WTC11 (cell line): ENCODE data around the gene SLC19A2. TPM values are rescaled to one million over a fixed set of nuclear protein-coding genes. Genes with fewer than 3 reads are reported as not detected.

Experiments used
- ATAC-seq: fragments of 200-7000 bp; cut with Tn5 transposase; 2 replicates; pipeline ENCODE4 v1.10.0; 2021; ENCODE audit warnings: mild to moderate bottlenecking, moderate library complexity
- CTCF ChIA-PET: fragments of 300-600 bp; sonication (Branson Sonifier 250); formaldehyde crosslinking; loops from one replicate; lab custom pipeline; 2021; ENCODE audit warnings: antibody characterized with exemption; lab: Charles Lee
- POLR2A ChIA-PET: fragments of 350-600 bp; sonication (Branson Sonifier 250); formaldehyde crosslinking; loops from one replicate; lab custom pipeline; 2021; ENCODE audit warnings: antibody characterized with exemption; lab: Charles Lee
- DNase-seq: peaks from one replicate; pipeline ENCODE4 v3.0.0; 2021; ENCODE audit warnings: low spot score
- H3K27ac Mint-ChIP-seq: 2 replicates; pipeline ENCODE4 v1.8.0; 2021; ENCODE audit warnings: mixed read lengths
- H3K27me3 Mint-ChIP-seq: 2 replicates; pipeline ENCODE4 v1.8.0; 2021; ENCODE audit warnings: low read depth, mild to moderate bottlenecking, moderate library complexity, mixed read lengths
- H3K36me3 Mint-ChIP-seq: 2 replicates; pipeline ENCODE4 v1.8.0; 2021; ENCODE audit warnings: mixed read lengths
- H3K4me1 Mint-ChIP-seq: 2 replicates; pipeline ENCODE4 v1.8.0; 2022; ENCODE audit warnings: mixed read lengths
- H3K4me3 Mint-ChIP-seq: 2 replicates; pipeline ENCODE4 v1.8.0; 2021; ENCODE audit warnings: mild to moderate bottlenecking, moderate library complexity, mixed read lengths
- H3K9me3 Mint-ChIP-seq: 2 replicates; pipeline ENCODE4 v1.8.0; 2021; ENCODE audit warnings: mixed read lengths
- ARID4B ChIP-seq: sonication (generic); formaldehyde crosslinking; IDR thresholded peaks from 2 replicates; pipeline ENCODE4 v1.8.0; 2023; ENCODE audit warnings: missing genetic modification reagents, mild to moderate bottlenecking, borderline replicate concordance
- E2F4 ChIP-seq: sonication (generic); formaldehyde crosslinking; IDR thresholded peaks from 2 replicates; pipeline ENCODE4 v1.8.1; 2022; ENCODE audit warnings: low read depth, mild to moderate bottlenecking, moderate library complexity, missing genetic modification reagents, borderline replicate concordance
- GRHL2 ChIP-seq: fragments of 250-450 bp; sonication (Bioruptor Pico); IDR thresholded peaks from 2 replicates; pipeline ENCODE4 v1.8.0; 2022; ENCODE audit warnings: mild to moderate bottlenecking, moderate library complexity; ENCODE audit not compliant: insufficient replicate concordance, severe bottlenecking
- HMGA2 ChIP-seq: fragments of 250-450 bp; sonication (Bioruptor Pico); IDR thresholded peaks from 2 replicates; pipeline ENCODE4 v1.4.0; 2021; ENCODE audit warnings: mild to moderate bottlenecking, moderate library complexity
- MYBL2 ChIP-seq: sonication (generic); formaldehyde crosslinking; IDR thresholded peaks from 2 replicates; pipeline ENCODE4 v1.8.1; 2023; ENCODE audit warnings: mild to moderate bottlenecking, moderate library complexity, missing genetic modification reagents
- NR2C2 ChIP-seq: sonication (generic); formaldehyde crosslinking; IDR thresholded peaks from 2 replicates; pipeline ENCODE4 v1.8.0; 2022; ENCODE audit warnings: mild to moderate bottlenecking, missing genetic modification reagents
- SMAD3 ChIP-seq: sonication (generic); formaldehyde crosslinking; IDR thresholded peaks from 2 replicates; pipeline ENCODE4 v1.8.0; 2022; ENCODE audit warnings: missing genetic modification reagents, mild to moderate bottlenecking, borderline replicate concordance
- TCF7 ChIP-seq: sonication (generic); formaldehyde crosslinking; IDR thresholded peaks from 2 replicates; pipeline ENCODE4 v1.8.0; 2022; ENCODE audit warnings: mild to moderate bottlenecking, low read depth, missing genetic modification reagents, moderate library complexity
- TEAD4 ChIP-seq: sonication (generic); formaldehyde crosslinking; IDR thresholded peaks from 2 replicates; pipeline ENCODE4 v1.8.0; 2022; ENCODE audit warnings: mild to moderate bottlenecking, missing genetic modification reagents
- ZBTB21 ChIP-seq: sonication (generic); formaldehyde crosslinking; IDR thresholded peaks from 2 replicates; pipeline ENCODE4 v1.8.1; 2023; ENCODE audit warnings: mild to moderate bottlenecking, missing genetic modification reagents, borderline replicate concordance
- ZNF138 ChIP-seq: sonication (generic); formaldehyde crosslinking; conservative IDR thresholded peaks from 2 replicates; pipeline ENCODE4 v1.8.1; 2022; ENCODE audit warnings: mild to moderate bottlenecking, moderate library complexity, missing genetic modification reagents
- ZNF317 ChIP-seq: sonication (generic); formaldehyde crosslinking; IDR thresholded peaks from 2 replicates; pipeline ENCODE4 v1.8.1; 2023; ENCODE audit warnings: low read depth, mild to moderate bottlenecking, moderate library complexity, missing genetic modification reagents, borderline replicate concordance
- ZNF423 ChIP-seq: fragments of 250-450 bp; sonication (Bioruptor Pico); IDR thresholded peaks from 2 replicates; pipeline ENCODE4 v2.1.2; 2022; ENCODE audit warnings: mild to moderate bottlenecking, moderate library complexity
- total RNA-seq: library from RNA; stranded (reverse); gene quantifications from 3 replicates; pipeline ENCODE4 v1.2.3, GENCODE V29; 2021
- TF ChIP-seq, protein P1 (sequence below): fragments of 250-450 bp; sonication (Bioruptor Pico); IDR thresholded peaks from 2 replicates; pipeline ENCODE4 v1.9.0; 2021; ENCODE audit warnings: moderate library complexity, mild to moderate bottlenecking, inconsistent platforms, borderline replicate concordance
- TF ChIP-seq, protein P2 (sequence below): sonication (generic); formaldehyde crosslinking; IDR thresholded peaks from 2 replicates; pipeline ENCODE4 v1.8.0; 2022; ENCODE audit warnings: mild to moderate bottlenecking, missing genetic modification reagents
- TF ChIP-seq, protein P3 (sequence below): sonication (generic); formaldehyde crosslinking; IDR thresholded peaks from 2 replicates; pipeline ENCODE4 v1.8.1; 2022; ENCODE audit warnings: mild to moderate bottlenecking, missing genetic modification reagents, moderate library complexity, borderline replicate concordance
- TF ChIP-seq, protein P4 (sequence below): fragments of 250-450 bp; sonication (Bioruptor Pico); IDR thresholded peaks from 2 replicates; pipeline ENCODE4 v1.9.0; 2021; ENCODE audit warnings: mild to moderate bottlenecking
- TF ChIP-seq, protein P5 (sequence below): sonication (generic); formaldehyde crosslinking; IDR thresholded peaks from 2 replicates; pipeline ENCODE4 v1.8.1; 2023; ENCODE audit warnings: mild to moderate bottlenecking, missing genetic modification reagents, moderate library complexity
- TF ChIP-seq, protein P6 (sequence below): sonication (generic); formaldehyde crosslinking; IDR thresholded peaks from 2 replicates; pipeline ENCODE4 v1.8.0; 2022; ENCODE audit warnings: mild to moderate bottlenecking, missing genetic modification reagents

The SLC19A2 gene
- total RNA-seq, 1 experiment from 2014 or later, result 15.8 TPM

DNA sequence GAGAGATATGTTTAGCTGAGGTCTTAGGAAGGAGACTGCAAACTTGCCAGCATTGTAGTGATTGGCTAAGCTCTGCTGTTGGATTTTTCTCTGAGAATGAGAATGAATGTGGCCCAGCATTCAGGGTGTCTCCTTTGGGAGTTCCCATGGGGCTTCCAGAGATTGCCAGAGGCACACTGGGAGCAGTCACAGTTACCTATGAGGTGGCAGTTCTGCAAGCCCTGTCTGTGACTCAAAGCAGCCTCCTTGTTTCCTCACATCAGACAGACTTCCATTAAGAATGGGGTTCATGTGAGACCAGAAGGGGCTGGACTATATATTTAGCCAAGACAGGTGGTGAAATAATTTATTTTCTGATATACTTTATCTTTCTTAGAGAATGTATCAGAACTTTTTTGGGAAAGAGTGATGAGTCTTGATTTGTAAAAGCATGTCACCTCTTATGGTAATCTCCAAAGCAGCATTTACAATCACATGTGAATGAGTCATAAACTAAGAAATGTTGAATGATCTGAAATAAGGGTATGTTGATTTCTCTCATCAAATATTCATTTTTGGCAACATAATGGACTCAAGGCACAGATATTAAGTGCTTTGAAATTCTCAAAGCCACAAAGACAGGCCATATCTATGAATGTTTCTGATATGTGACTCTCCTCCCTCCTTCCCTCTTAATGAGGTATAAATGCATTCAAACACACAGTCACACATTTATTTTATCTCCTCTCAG, 9.5 kb upstream of the SLC19A2 start:
- ChIA-PET POLR2A (no interaction called here), CTCF (no interaction called here)
- Mint-ChIP-seq H3K27ac (no peak overlapping the region), H3K4me3 (no peak overlapping the region), H3K27me3 (no peaks in the 10 kb centered on the region), H3K4me1 (no peaks in the 10 kb centered on the region), H3K36me3 (no peaks in the 10 kb centered on the region), H3K9me3 (peaks cover 5% of the 10 kb centered on the region)
- ATAC-seq (no peak), DNase-seq (no peak)
- no peak for TF ChIP-seq ZNF317 (CRISPR knock-in tag)
- TF ChIP-seq ZNF138 (CRISPR knock-in tag), result no peak
- TF ChIP-seq SMAD3 (CRISPR knock-in tag), result no peak
- TF ChIP-seq NR2C2 (CRISPR knock-in tag), result no peak

GRCh38 chr1:169494343-169494742, 8.6 kb upstream of the SLC19A2 start:
- H3K4me3 Mint-ChIP-seq, result no peak overlapping the region
- H3K27ac Mint-ChIP-seq, result no peak overlapping the region
- no peaks in the 10 kb centered on the region for H3K27me3 Mint-ChIP-seq
- ChIA-PET CTCF (interaction anchor here (0.7 kb wide), 2 partner anchors 92 to 1691 kb away, joined by 4 read pairs; no protein-coding TSS in a partner anchor), POLR2A (no interaction called here)
- no peaks in the 10 kb centered on the region for H3K4me1 Mint-ChIP-seq
- TF ChIP-seq, protein P1, sequence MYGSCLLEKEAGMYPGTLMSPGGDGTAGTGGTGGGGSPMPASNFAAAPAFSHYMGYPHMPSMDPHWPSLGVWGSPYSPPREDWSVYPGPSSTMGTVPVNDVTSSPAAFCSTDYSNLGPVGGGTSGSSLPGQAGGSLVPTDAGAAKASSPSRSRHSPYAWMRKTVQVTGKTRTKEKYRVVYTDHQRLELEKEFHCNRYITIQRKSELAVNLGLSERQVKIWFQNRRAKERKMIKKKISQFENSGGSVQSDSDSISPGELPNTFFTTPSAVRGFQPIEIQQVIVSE (CRISPR knock-in tag), result no peak
- TF ChIP-seq ZNF423 (CRISPR knock-in tag), result no peak
- TF ChIP-seq E2F4 (CRISPR knock-in tag), result no peak
- TF ChIP-seq, protein P2, sequence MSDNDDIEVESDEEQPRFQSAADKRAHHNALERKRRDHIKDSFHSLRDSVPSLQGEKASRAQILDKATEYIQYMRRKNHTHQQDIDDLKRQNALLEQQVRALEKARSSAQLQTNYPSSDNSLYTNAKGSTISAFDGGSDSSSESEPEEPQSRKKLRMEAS (CRISPR knock-in tag), result no peak
- peaks cover 5% of the 10 kb centered on the region for H3K9me3 Mint-ChIP-seq
- ATAC-seq (no peak), DNase-seq (no peak)
- H3K36me3 Mint-ChIP-seq, result no peaks in the 10 kb centered on the region

DNA sequence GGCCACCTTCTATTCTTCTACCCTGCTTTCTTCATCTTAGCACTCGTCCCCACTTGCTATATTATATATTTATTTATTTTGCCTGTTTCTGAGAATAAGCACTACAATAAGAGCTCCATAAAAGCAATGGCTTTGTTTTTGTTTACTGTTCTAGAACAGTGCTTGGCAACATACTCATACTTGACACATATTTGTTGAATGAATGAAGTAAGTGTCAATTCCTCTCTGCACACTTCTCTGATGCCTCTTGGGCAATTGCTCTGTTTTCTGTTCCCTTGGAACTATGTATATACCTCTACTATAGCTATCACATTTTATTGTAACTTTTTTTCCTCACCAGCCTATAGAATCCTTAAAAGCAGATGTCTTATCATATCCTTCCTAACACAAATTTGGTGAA, 7.5 kb upstream of the SLC19A2 start:
- DNase-seq (no peak), ATAC-seq (no peak)
- Mint-ChIP-seq H3K27ac (no peak overlapping the region), H3K4me1 (peaks cover 1% of the 10 kb centered on the region), H3K36me3 (no peaks in the 10 kb centered on the region), H3K27me3 (no peaks in the 10 kb centered on the region), H3K9me3 (peaks cover 1% of the 10 kb centered on the region; the same call in 1 of the 2 replicates), H3K4me3 (no peak overlapping the region)
- CTCF ChIA-PET, result no interaction called here
- POLR2A ChIA-PET, result no interaction called here
- no peak for TF ChIP-seq ZNF423 (CRISPR knock-in tag)
- TF ChIP-seq, protein P3, sequence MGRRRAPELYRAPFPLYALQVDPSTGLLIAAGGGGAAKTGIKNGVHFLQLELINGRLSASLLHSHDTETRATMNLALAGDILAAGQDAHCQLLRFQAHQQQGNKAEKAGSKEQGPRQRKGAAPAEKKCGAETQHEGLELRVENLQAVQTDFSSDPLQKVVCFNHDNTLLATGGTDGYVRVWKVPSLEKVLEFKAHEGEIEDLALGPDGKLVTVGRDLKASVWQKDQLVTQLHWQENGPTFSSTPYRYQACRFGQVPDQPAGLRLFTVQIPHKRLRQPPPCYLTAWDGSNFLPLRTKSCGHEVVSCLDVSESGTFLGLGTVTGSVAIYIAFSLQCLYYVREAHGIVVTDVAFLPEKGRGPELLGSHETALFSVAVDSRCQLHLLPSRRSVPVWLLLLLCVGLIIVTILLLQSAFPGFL, result no peak
- no peak for TF ChIP-seq SMAD3 (CRISPR knock-in tag)
- TF ChIP-seq, protein P4, sequence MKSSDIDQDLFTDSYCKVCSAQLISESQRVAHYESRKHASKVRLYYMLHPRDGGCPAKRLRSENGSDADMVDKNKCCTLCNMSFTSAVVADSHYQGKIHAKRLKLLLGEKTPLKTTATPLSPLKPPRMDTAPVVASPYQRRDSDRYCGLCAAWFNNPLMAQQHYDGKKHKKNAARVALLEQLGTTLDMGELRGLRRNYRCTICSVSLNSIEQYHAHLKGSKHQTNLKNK (CRISPR knock-in tag), result no peak
- TF ChIP-seq, protein P5, sequence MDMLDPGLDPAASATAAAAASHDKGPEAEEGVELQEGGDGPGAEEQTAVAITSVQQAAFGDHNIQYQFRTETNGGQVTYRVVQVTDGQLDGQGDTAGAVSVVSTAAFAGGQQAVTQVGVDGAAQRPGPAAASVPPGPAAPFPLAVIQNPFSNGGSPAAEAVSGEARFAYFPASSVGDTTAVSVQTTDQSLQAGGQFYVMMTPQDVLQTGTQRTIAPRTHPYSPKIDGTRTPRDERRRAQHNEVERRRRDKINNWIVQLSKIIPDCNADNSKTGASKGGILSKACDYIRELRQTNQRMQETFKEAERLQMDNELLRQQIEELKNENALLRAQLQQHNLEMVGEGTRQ (CRISPR knock-in tag), result no peak
- no peak for TF ChIP-seq TEAD4 (CRISPR knock-in tag)
- no peak for TF ChIP-seq MYBL2
- no peak for TF ChIP-seq GRHL2 (CRISPR knock-in tag)
- TF ChIP-seq, protein P6, sequence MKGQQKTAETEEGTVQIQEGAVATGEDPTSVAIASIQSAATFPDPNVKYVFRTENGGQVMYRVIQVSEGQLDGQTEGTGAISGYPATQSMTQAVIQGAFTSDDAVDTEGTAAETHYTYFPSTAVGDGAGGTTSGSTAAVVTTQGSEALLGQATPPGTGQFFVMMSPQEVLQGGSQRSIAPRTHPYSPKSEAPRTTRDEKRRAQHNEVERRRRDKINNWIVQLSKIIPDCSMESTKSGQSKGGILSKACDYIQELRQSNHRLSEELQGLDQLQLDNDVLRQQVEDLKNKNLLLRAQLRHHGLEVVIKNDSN, result no peak
- no peak for TF ChIP-seq TCF7
- no peak for TF ChIP-seq ARID4B (CRISPR knock-in tag)
- no peak for TF ChIP-seq HMGA2
- TF ChIP-seq ZBTB21 (CRISPR knock-in tag), result no peak
